Thoracic aorta endothelial cell (primary cell): ENCODE results near the gene RAVER1. TPM values are rescaled to one million over a fixed set of nuclear protein-coding genes. Genes with fewer than 3 reads are reported as not detected.

Experiments
- small RNA-seq: library from RNA; depleted of rRNA; stranded (forward); fragments of <200 nt; gene quantifications from one replicate; pipeline ENCODE3, GENCODE V24; 2012
- total RNA-seq: library from RNA; depleted of rRNA; stranded (reverse); fragments of >200 nt; gene quantifications from 2 replicates; pipeline ENCODE4 v1.2.3, GENCODE V29; 2012

RAVER1 gene, protein sequence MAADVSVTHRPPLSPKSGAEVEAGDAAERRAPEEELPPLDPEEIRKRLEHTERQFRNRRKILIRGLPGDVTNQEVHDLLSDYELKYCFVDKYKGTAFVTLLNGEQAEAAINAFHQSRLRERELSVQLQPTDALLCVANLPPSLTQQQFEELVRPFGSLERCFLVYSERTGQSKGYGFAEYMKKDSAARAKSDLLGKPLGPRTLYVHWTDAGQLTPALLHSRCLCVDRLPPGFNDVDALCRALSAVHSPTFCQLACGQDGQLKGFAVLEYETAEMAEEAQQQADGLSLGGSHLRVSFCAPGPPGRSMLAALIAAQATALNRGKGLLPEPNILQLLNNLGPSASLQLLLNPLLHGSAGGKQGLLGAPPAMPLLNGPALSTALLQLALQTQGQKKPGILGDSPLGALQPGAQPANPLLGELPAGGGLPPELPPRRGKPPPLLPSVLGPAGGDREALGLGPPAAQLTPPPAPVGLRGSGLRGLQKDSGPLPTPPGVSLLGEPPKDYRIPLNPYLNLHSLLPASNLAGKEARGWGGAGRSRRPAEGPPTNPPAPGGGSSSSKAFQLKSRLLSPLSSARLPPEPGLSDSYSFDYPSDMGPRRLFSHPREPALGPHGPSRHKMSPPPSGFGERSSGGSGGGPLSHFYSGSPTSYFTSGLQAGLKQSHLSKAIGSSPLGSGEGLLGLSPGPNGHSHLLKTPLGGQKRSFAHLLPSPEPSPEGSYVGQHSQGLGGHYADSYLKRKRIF
- 13.8 and 21.3 TPM in 2 replicates for total RNA-seq

GRCh38 chr19:10332965-10333757 is at the start of gene RAVER1:
RAVER1 (minus strand) TSS chr19:10333529; CDS start chr19:10333507, 22 bp downstream.

GRCh38 chr19:10380313-10381102 is 47.2 kb upstream of the RAVER1 start, which contains the start of gene TYK2:
TYK2 (minus strand) TSS chr19:10380572; CDS start chr19:10378406, 2,166 bp downstream.

DNA sequence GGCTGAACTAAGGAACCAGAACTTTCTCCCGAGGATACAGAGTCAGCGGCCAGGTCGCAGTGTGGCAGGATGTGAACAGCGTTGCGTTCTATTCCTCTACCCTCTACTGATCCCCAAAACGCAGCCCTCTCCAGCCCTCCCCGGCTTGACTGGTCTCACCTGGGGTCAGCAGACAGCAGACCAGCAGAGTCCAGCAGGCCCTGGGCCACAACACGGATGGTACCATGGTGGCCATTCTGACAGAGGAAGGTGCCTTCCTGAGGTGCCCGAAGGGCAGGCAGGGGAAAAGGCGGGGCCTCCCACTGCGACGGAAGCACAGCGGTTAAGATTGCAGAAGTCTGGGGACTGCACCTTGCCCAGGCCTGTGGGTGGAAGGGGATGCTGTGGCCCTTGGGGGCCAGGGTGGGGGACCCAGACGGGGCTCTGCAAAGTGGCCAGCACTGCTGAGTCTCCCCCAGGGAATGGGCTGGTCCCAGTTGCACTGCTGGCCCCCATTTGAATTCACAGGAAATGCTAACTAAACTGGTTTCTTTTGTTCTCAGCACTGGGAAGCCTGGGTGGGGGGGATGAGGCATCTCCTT is 6.1 kb upstream of the RAVER1 start, which contains the start of gene ICAM3:
ICAM3 (minus strand) TSS at position 245 of the 581 bp plus-strand sequence; CDS start at position 235, 10 bp downstream.

DNA sequence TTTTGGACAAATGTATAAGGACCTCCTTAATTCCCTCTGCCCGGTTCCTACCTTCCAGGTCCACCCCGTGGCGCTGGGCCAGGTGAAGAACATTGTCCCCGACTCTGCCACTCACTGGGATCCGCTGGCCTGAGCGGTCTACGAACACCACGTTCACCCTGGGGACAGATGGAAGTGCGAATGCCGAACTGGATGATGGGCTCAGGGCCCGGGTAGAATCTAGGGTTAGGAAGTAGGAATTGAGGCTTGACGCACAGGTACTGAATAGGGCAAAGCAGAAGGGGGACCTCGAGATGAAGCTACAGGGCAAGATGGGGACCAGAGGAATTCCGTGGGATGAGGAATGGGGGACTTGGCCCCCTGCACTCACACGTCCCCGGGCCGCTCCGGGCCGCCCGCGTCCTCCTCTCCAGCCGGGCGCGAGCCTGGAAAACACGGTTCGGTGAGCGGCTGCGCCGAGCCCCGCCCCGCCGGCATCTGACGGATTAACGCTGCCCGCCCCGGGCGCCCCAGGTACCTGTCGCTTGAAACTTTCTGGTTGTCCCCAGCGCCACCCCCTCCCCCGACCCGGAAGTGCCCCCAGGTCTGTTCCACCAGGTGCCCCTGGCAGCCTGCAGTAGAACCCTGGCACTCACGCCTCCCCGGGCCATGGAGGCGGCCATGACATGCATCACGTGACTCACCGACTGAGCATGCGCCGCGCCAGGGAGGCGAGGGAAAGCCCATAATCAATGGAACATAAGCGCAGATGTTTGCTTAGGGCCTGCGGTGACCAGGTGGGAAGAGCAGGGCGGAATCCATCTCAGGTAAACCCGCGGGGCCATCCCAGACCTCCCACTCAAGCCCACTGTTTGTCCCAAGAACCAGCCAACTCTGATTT is 17.8 kb downstream of the RAVER1 start, which contains the start of gene FDX2:
FDX2 (minus strand) TSS at position 681 of the 880 bp plus-strand sequence; CDS start at position 662, 19 bp downstream.

DNA sequence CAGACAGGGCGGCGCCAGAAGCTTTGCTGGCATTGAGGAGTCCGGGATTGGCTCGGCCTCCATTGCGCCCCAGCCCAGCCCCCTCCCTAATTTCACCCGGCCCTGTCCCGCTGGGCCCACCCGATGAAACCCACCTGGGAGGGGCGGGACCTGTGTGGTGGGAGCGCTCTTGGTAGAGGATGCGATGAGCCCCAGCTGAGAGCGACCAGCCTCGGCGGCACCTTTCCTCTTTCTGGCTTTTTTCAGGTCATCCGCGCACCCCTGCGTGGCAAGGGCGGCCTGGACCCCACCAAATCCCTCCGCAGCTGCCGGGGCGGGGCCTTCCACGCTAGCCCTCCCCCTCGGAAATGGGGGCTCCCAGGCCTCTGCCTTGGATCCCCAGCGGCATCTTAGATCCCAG is 23.9 kb downstream of the RAVER1 start, which contains the start of gene ZGLP1:
ZGLP1 (minus strand) TSS at position 393 of the 400 bp plus-strand sequence.

GRCh38 chr19:10289836-10290356 is 43.4 kb downstream of the RAVER1 start, which contains the start of gene ICAM5:
ICAM5 (plus strand) TSS chr19:10289952; CDS start chr19:10290044, 92 bp downstream.

DNA sequence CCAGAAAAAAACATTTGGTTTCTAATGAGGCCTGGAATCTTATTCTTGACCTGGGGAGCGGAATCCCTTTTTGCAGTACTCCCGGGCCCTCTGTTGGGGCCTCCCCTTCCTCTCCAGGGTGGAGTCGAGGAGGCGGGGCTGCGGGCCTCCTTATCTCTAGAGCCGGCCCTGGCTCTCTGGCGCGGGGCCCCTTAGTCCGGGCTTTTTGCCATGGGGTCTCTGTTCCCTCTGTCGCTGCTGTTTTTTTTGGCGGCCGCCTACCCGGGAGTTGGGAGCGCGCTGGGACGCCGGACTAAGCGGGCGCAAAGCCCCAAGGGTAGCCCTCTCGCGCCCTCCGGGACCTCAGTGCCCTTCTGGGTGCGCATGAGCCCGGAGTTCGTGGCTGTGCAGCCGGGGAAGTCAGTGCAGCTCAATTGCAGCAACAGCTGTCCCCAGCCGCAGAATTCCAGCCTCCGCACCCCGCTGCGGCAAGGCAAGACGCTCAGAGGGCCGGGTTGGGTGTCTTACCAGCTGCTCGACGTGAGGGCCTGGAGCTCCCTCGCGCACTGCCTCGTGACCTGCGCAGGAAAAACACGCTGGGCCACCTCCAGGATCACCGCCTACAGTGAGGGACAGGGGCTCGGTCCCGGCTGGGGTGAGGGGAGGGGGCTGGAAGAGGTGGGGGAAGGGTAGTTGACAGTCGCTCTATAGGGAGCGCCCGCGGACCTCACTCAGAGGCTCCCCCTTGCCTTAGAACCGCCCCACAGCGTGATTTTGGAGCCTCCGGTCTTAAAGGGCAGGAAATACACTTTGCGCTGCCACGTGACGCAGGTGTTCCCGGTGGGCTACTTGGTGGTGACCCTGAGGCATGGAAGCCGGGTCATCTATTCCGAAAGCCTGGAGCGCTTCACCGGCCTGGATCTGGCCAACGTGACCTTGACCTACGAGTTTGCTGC is 46.3 kb downstream of the RAVER1 start, which contains the start of gene ICAM4:
ICAM4 (plus strand) TSS at position 153 of the 935 bp plus-strand sequence; CDS start at position 211, 58 bp downstream.

GRCh38 chr19:10270616-10271394 is 62.5 kb downstream of the RAVER1 start, which contains the start of gene ICAM1:
ICAM1 (plus strand) TSS chr19:10271120; CDS start chr19:10271160, 40 bp downstream.

Small RNAs within 50 kb of the gene (small RNA-seq; reads per million reads assigned to genes)
- not detected for gene AC011511.1
- gene AC011511.4 = not detected

Other genes starting within 250 kb of the RAVER1 start
- 15.4 and 15.6 TPM in 2 replicates for gene SHFL, start 247.2 kb downstream of the RAVER1 start, total RNA-seq
- gene ANGPTL6, start 230.9 kb downstream of the RAVER1 start, total RNA-seq = 0.13 TPM in 1 of 2 replicates, not detected in the other
- gene PPAN, start 227.2 kb downstream of the RAVER1 start, total RNA-seq = 25.0 and 31.6 TPM in 2 replicates
- gene P2RY11, start 221.8 kb downstream of the RAVER1 start, total RNA-seq = 1.7 and 2.3 TPM in 2 replicates
- gene EIF3G, start 213.6 kb downstream of the RAVER1 start, total RNA-seq = 184 and 204 TPM in 2 replicates
- 107 and 119 TPM in 2 replicates for gene DNMT1, start 138.6 kb downstream of the RAVER1 start, total RNA-seq
- 0.53 and 0.65 TPM in 2 replicates for gene S1PR2, start 102.2 kb downstream of the RAVER1 start, total RNA-seq
- gene MRPL4, start 81.3 kb downstream of the RAVER1 start, total RNA-seq = 48.1 and 61.8 TPM in 2 replicates
- 8.5 and 16.2 TPM in 2 replicates for gene ICAM1, start 62.4 kb downstream of the RAVER1 start, total RNA-seq
- 0.29 and 0.40 TPM in 2 replicates for gene ICAM4, start 46.6 kb downstream of the RAVER1 start, total RNA-seq
- 0.29 TPM in 1 of 2 replicates, not detected in the other for gene ICAM5, start 43.6 kb downstream of the RAVER1 start, total RNA-seq
- 0.27 and 0.79 TPM in 2 replicates for gene ZGLP1, start 23.7 kb downstream of the RAVER1 start, total RNA-seq
- gene FDX2, start 17.5 kb downstream of the RAVER1 start, total RNA-seq = 14.3 and 18.0 TPM in 2 replicates
- 5.1 and 7.8 TPM in 2 replicates for gene ICAM3, start 6.1 kb upstream of the RAVER1 start, total RNA-seq
- 76.1 and 76.9 TPM in 2 replicates for gene TYK2, start 47.0 kb upstream of the RAVER1 start, total RNA-seq
- 237 and 265 TPM in 2 replicates for gene CDC37, start 70.0 kb upstream of the RAVER1 start, total RNA-seq
- gene PDE4A, start 87.0 kb upstream of the RAVER1 start, total RNA-seq = 3.9 and 5.7 TPM in 2 replicates
- gene KEAP1, start 169.8 kb upstream of the RAVER1 start, total RNA-seq = 59.3 and 65.0 TPM in 2 replicates
- gene S1PR5, start 183.9 kb upstream of the RAVER1 start, total RNA-seq = not detected in 2 replicates
- 10.3 and 10.8 TPM in 2 replicates for gene ATG4D, start 210.4 kb upstream of the RAVER1 start, total RNA-seq
- 9.2 and 9.3 TPM in 2 replicates for gene KRI1, start 232.5 kb upstream of the RAVER1 start, total RNA-seq
- 1.6 and 2.4 TPM in 2 replicates for gene CDKN2D, start 235.4 kb upstream of the RAVER1 start, total RNA-seq